Loucy (cell line): ENCODE data around the gene COL25A1.

Experiments used
- H2AFZ ChIP-seq: fragments of 200-600 bp; sonication (generic); 2 replicates; pipeline ENCODE4 v1.6.0; 2016; ENCODE audit warnings: antibody characterized with exemption, mild to moderate bottlenecking, low read length, moderate library complexity
- H3F3A ChIP-seq: fragments of 200-600 bp; 2 replicates; pipeline ENCODE4 v1.6.0; 2016; ENCODE audit warnings: antibody characterized with exemption, low read depth, mild to moderate bottlenecking
- H3K27me3 ChIP-seq: fragments of 200-600 bp; sonication (generic); 2 replicates; pipeline ENCODE4 v1.6.1; 2014; ENCODE audit warnings: low read length, mild to moderate bottlenecking; ENCODE audit not compliant: insufficient read depth, poor library complexity, severe bottlenecking
- H3K36me3 ChIP-seq: fragments of 200-600 bp; sonication (generic); 2 replicates; pipeline ENCODE4 v1.6.1; 2016; ENCODE audit warnings: low read length; ENCODE audit not compliant: insufficient read depth
- H3K4me1 ChIP-seq: fragments of 200-600 bp; sonication (generic); 2 replicates; pipeline ENCODE4 v1.5.1; 2014; ENCODE audit warnings: low read length, mild to moderate bottlenecking; ENCODE audit not compliant: insufficient read depth, poor library complexity, severe bottlenecking
- H3K4me2 ChIP-seq: fragments of 200-600 bp; sonication (generic); 2 replicates; pipeline ENCODE4 v1.6.0; 2014; ENCODE audit warnings: antibody characterized with exemption, low read length, low read depth, mild to moderate bottlenecking; ENCODE audit not compliant: poor library complexity, severe bottlenecking
- H3K4me3 ChIP-seq: fragments of 200-600 bp; sonication (generic); 2 replicates; pipeline ENCODE4 v1.5.1; 2014; ENCODE audit warnings: low read length, mild to moderate bottlenecking, mixed read lengths; ENCODE audit not compliant: poor library complexity, severe bottlenecking
- H3K79me2 ChIP-seq: fragments of 200-600 bp; sonication (generic); 2 replicates; pipeline ENCODE4 v1.6.1; 2014; ENCODE audit warnings: low read length; ENCODE audit not compliant: insufficient read depth
- H3K9ac ChIP-seq: fragments of 200-600 bp; sonication (generic); 2 replicates; pipeline ENCODE4 v1.6.0; 2014; ENCODE audit warnings: mild to moderate bottlenecking, low read depth, low read length, moderate library complexity; ENCODE audit not compliant: poor library complexity, severe bottlenecking
- H3K9me2 ChIP-seq: fragments of 200-600 bp; sonication (generic); replicated peaks from 2 replicates; pipeline ENCODE4 v1.6.1; 2016; ENCODE audit warnings: low read depth, low read length, mixed read lengths
- H3K9me3 ChIP-seq: fragments of 200-600 bp; sonication (generic); 2 replicates; pipeline ENCODE4 v1.6.1; 2014; ENCODE audit warnings: mild to moderate bottlenecking, antibody characterized with exemption, low read length, low read depth; ENCODE audit not compliant: insufficient read depth
- H4K20me1 ChIP-seq: fragments of 200-600 bp; sonication (generic); 2 replicates; pipeline ENCODE4 v1.6.0; 2014; ENCODE audit warnings: antibody characterized with exemption, low read length, mild to moderate bottlenecking; ENCODE audit not compliant: insufficient read depth, poor library complexity, severe bottlenecking
- EZH2phosphoT487 ChIP-seq: fragments of 200-600 bp; IDR thresholded peaks from 2 replicates; pipeline ENCODE4 v1.6.1; 2018; ENCODE audit warnings: antibody characterized with exemption, mild to moderate bottlenecking, moderate library complexity, borderline replicate concordance
- TF ChIP-seq, protein P1 (sequence below): fragments of 200-600 bp; sonication (generic); conservative IDR thresholded peaks from 2 replicates; pipeline ENCODE4 v1.5.1; 2014; ENCODE audit warnings: mild to moderate bottlenecking, antibody characterized with exemption, low read length

Gene COL25A1

DNA sequence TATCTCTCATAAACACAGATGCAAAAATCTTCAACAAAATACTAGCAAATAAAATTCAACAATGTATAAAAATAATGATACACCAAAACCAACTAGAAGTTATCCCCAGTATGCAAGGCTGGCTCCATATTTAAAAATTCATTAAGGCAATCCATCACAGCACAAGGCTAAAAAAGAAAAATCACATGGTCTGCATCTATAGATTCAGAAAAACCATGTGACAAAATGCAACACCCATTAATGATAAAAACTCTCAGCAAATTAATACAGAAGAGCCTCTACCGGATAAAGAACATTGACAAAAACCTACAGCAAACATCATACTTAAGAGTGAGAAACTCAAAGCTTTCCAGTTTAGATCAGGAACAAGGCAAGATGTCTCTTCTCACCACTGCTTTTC is 182.6 kb downstream of the COL25A1 start:
- H2AFZ ChIP-seq = no peak overlapping the region
- no peaks in the 10 kb centered on the region for H3K79me2 ChIP-seq
- no peaks in the 10 kb centered on the region for H3F3A ChIP-seq
- H4K20me1 ChIP-seq = no peaks in the 10 kb centered on the region
- no peaks in the 10 kb centered on the region for H3K27me3 ChIP-seq
- peaks cover 14% of the 10 kb centered on the region for H3K4me1 ChIP-seq
- H3K9ac ChIP-seq = no peak overlapping the region
- H3K9me2 ChIP-seq = no peaks in the 10 kb centered on the region
- no peaks in the 10 kb centered on the region for H3K9me3 ChIP-seq
- H3K4me3 ChIP-seq = no peak overlapping the region
- no peaks in the 10 kb centered on the region for H3K36me3 ChIP-seq
- TF ChIP-seq, protein P1, sequence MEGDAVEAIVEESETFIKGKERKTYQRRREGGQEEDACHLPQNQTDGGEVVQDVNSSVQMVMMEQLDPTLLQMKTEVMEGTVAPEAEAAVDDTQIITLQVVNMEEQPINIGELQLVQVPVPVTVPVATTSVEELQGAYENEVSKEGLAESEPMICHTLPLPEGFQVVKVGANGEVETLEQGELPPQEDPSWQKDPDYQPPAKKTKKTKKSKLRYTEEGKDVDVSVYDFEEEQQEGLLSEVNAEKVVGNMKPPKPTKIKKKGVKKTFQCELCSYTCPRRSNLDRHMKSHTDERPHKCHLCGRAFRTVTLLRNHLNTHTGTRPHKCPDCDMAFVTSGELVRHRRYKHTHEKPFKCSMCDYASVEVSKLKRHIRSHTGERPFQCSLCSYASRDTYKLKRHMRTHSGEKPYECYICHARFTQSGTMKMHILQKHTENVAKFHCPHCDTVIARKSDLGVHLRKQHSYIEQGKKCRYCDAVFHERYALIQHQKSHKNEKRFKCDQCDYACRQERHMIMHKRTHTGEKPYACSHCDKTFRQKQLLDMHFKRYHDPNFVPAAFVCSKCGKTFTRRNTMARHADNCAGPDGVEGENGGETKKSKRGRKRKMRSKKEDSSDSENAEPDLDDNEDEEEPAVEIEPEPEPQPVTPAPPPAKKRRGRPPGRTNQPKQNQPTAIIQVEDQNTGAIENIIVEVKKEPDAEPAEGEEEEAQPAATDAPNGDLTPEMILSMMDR = no peak
- TF ChIP-seq EZH2phosphoT487 = no peak
- H3K4me2 ChIP-seq = no peak overlapping the region

DNA sequence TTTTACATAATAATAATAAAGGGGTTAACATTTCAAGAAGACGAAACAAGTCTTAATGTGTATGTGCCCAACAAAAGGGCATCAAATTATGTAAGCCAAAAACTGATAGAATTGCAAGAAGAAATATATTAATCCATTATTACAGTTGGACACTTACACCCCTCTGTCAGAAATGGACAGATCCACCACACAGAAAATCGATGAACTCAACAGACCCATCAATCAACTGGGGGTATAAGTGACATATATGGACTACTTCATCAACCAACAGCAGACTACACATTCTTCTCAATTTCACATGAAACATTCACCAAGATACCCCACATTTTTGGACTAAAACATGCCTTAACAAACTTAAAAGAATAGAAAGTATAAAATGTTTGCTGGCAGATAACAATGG is 183.8 kb downstream of the COL25A1 start:
- no peak overlapping the region for H3K9ac ChIP-seq
- H3K79me2 ChIP-seq = no peaks in the 10 kb centered on the region
- no peaks in the 10 kb centered on the region for H3K9me3 ChIP-seq
- H4K20me1 ChIP-seq = no peaks in the 10 kb centered on the region
- H3K4me3 ChIP-seq = no peak overlapping the region
- H3K4me2 ChIP-seq = no peak overlapping the region
- H3F3A ChIP-seq = no peaks in the 10 kb centered on the region
- no peaks in the 10 kb centered on the region for H3K9me2 ChIP-seq
- no peaks in the 10 kb centered on the region for H3K27me3 ChIP-seq
- peaks cover 16% of the 10 kb centered on the region for H3K4me1 ChIP-seq
- no peaks in the 10 kb centered on the region for H3K36me3 ChIP-seq
- H2AFZ ChIP-seq = no peak overlapping the region
- TF ChIP-seq, protein P1 = no peak
- no peak for TF ChIP-seq EZH2phosphoT487

DNA sequence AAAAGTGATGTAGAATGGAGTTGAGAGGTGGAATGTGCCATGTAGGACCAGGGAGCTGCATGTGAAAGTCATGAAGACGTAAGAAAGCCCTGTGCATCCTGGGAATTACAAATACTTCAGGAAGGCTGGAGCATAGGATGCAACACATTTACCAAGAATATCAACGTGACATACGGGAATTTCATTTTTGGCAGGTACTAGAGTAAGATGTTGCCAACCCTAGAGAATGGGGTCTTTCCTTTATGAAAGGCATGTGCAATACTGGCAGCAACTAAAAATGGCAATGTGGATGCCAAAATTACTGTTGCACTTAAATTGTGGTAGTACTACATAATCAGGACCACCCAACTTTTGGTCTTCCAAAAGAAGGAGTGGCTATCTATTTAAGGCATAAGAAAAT is 188.0 kb downstream of the COL25A1 start:
- Histone ChIP-seq H4K20me1 (no peaks in the 10 kb centered on the region), H3K4me3 (no peak overlapping the region), H3K4me1 (peaks cover 16% of the 10 kb centered on the region), H3K36me3 (no peaks in the 10 kb centered on the region), H3K4me2 (no peak overlapping the region), H3F3A (no peaks in the 10 kb centered on the region), H2AFZ (no peak overlapping the region), H3K27me3 (no peaks in the 10 kb centered on the region), H3K9me3 (no peaks in the 10 kb centered on the region), H3K9ac (no peak overlapping the region), H3K79me2 (no peaks in the 10 kb centered on the region), H3K9me2 (no peaks in the 10 kb centered on the region)
- TF ChIP-seq, protein P1 = no peak
- no peak for TF ChIP-seq EZH2phosphoT487
